ENCODE results near the gene AHDC1.

- no peak for TF ChIP-seq CTCF (IDR thresholded peaks at IDR 0.05; ENCODE audit: poor library complexity)
- no peak for TF ChIP-seq EZH2phosphoT487 (IDR thresholded peaks at IDR 0.05; ENCODE audit: low read depth, severe bottlenecking, unreplicated experiment)
- no peak for TF ChIP-seq EZH2 (IDR thresholded peaks at IDR 0.05; ENCODE audit: borderline replicate concordance)
Observed at GRCh38 chr1:27505420-27505680, 98.6 kb downstream of the AHDC1 start.
